GM12872 (cell line): ENCODE measurements around the gene PKNOX2.

Experiments
- CTCF ChIP-seq: IDR thresholded peaks from 3 replicates; pipeline ENCODE4 v1.5.1; 2011; ENCODE audit warnings: low read depth, mild to moderate bottlenecking, low read length, moderate library complexity; ENCODE audit not compliant: insufficient read depth

The PKNOX2 gene

DNA sequence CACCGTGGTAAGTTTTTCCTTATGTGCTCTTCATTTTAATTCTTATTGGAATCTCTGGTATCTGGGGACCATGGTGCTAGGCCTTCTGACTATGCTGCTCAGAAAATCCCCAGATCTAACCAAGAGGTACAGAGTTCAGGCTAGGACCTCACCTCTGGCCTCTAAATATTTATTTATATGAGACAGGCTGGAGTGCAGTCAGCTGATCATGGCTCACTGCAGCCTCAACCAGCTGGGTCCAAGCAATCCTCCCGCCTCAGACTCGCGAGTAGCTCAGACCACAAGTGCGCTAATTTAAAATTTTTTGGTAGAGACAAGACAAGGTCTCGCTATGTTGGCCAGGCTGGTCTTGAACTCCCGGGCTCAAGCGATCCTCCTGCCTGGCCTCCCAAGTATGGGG, 38.4 kb downstream of the PKNOX2 start:
- no peak for TF ChIP-seq CTCF

DNA sequence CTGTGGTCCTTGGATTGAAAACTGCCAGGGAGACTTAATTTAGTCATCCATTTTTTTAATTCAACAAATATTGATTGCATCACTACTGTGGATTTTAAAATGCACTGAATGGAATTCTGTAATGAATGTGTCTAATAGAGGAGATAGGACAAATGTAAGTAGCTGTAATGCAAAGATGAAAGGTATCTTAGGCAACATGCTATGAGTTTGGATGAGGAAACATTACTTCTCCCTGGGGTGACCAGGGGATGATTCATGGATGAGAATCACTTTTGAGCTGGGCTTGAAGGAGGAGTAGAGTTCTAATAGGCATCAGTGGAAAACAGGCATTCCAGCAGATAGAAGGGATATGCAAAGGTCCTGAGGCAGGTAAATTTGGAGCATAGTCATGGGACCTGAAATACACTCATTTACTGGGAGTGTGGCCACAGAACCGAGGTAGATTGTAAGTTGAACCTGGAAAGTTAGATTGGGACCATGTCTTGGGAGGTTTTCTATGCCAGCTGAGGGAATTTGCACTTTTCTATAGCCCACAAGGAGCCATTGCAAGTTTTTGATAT, 43.4 kb downstream of the PKNOX2 start:
- TF ChIP-seq CTCF: no peak

GRCh38 chr11:125210066-125210465, 45.5 kb downstream of the PKNOX2 start:
- no peak for TF ChIP-seq CTCF

GRCh38 chr11:125211191-125211947, 46.8 kb downstream of the PKNOX2 start:
- no peak for TF ChIP-seq CTCF

- TF ChIP-seq CTCF: no peak
Observed at GRCh38 chr11:125211948-125212340, 47.4 kb downstream of the PKNOX2 start.

DNA sequence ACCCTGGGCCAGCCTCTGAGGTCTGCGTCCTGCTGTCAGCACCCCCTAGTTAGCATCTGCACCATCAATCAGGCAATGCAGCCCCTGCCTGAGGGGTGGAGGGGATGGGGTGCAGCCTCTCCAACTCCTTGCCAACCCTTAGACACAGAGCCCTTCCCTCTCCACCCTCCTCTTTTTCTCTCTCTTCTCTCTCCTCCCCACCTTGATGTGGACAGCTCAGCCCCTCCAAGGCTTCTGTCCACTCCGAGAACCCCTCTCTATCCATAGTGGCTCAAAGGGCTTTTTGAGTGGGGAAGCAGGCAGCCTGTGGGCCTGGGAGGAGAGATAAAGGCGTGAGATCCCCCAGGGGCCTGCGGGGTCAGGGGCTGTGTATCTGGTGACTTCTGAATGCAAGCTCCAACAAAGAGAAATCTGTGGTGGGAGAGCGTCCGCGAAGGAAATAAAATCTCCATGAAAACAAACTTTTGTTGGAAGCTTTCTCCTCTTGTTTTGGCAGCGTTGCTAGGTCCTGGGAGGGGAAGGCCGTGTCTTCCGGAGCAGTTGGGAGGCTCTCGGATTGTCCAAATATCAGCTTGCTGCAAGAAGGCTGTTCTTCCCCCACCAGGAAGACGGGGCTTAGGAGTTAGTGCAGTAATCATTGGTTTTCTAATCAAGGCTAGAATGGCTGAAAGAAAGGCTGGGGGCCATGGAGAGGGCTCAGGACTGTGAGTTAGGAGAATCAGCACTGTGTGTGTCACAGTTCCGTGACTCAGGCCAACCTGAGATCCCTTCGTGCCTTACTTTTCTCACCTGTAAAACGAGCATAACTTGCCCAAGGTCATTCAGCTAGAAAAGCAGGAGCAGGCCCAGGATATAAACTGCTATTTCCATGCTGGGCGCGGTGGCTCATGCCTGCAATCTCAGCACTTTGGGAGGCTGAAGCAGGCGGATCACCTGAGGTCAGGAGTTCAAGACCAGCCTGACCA, 50.3 kb downstream of the PKNOX2 start:
- TF ChIP-seq CTCF: no peak

GRCh38 chr11:125215976-125216375, 51.4 kb downstream of the PKNOX2 start:
- no peak for TF ChIP-seq CTCF
